ENCODE data around the gene COLGALT1.
"Not testable (repeated sequence)": the region's sequence is repeated elsewhere in the genome, so short reads cannot be mapped to it uniquely, and the experiment has no call there.

COLGALT1 gene

GRCh38 chr19:17562097-17562496, 6.6 kb downstream of the COLGALT1 start:
- DNase-seq (ENCODE audit: low read depth) = no peak
- no peak for TF ChIP-seq POLR2A (IDR thresholded peaks at IDR 0.05; ENCODE audit: extremely low read depth, insufficient read length)
- TF ChIP-seq MYC (IDR thresholded peaks at IDR 0.05; ENCODE audit: low read depth, low read length) = no peak
- TF ChIP-seq, protein P1, sequence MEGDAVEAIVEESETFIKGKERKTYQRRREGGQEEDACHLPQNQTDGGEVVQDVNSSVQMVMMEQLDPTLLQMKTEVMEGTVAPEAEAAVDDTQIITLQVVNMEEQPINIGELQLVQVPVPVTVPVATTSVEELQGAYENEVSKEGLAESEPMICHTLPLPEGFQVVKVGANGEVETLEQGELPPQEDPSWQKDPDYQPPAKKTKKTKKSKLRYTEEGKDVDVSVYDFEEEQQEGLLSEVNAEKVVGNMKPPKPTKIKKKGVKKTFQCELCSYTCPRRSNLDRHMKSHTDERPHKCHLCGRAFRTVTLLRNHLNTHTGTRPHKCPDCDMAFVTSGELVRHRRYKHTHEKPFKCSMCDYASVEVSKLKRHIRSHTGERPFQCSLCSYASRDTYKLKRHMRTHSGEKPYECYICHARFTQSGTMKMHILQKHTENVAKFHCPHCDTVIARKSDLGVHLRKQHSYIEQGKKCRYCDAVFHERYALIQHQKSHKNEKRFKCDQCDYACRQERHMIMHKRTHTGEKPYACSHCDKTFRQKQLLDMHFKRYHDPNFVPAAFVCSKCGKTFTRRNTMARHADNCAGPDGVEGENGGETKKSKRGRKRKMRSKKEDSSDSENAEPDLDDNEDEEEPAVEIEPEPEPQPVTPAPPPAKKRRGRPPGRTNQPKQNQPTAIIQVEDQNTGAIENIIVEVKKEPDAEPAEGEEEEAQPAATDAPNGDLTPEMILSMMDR (IDR thresholded peaks at IDR 0.05; ENCODE audit: low read depth, low read length) = no peak
- TF ChIP-seq MAX (IDR thresholded peaks at IDR 0.05; ENCODE audit: low read depth, low read length) = no peak
- no peak overlapping the region for H3K4me3 ChIP-seq (ENCODE audit: low read depth, low read length)

DNA sequence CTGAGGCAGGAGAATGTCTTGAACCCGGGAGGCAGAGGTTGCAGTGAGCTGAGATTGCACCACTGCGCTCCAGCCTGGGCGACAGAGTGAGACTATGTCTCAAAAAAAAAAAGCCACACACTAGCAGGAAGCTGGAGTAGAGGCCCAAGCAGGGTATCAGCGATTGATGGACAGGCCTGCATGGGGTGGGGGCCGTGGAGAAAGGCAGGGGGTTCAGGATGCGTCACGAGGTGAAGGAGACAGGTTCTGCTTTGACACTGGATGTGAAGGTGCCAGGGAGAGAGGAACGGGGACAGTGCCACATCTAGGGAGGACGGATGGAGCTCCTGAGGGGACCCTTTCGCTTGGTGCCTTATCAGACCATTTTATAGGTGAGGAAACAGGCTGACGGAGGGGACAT, 7.1 kb downstream of the COLGALT1 start:
- TF ChIP-seq MAX (IDR thresholded peaks at IDR 0.05; ENCODE audit: low read depth, low read length) = no peak
- TF ChIP-seq MYC (IDR thresholded peaks at IDR 0.05; ENCODE audit: low read depth, low read length) = no peak
- TF ChIP-seq POLR2A (IDR thresholded peaks at IDR 0.05; ENCODE audit: extremely low read depth, insufficient read length) = no peak
- TF ChIP-seq, protein P1 (IDR thresholded peaks at IDR 0.05; ENCODE audit: low read depth, low read length) = no peak
- H3K4me3 ChIP-seq (ENCODE audit: low read depth, low read length) = no peak overlapping the region
- DNase-seq (ENCODE audit: low read depth) = no peak

GRCh38 chr19:17564781-17565180, 9.3 kb downstream of the COLGALT1 start:
- DNase-seq (ENCODE audit: low read depth) = no peak
- no peak overlapping the region for H3K4me3 ChIP-seq (ENCODE audit: low read depth, low read length)
- TF ChIP-seq MYC (IDR thresholded peaks at IDR 0.05; ENCODE audit: low read depth, low read length) (no peak), POLR2A (IDR thresholded peaks at IDR 0.05; ENCODE audit: extremely low read depth, insufficient read length) (no peak), MAX (IDR thresholded peaks at IDR 0.05; ENCODE audit: low read depth, low read length) (no peak)
- TF ChIP-seq, protein P1 (IDR thresholded peaks at IDR 0.05; ENCODE audit: low read depth, low read length) = no peak

DNA sequence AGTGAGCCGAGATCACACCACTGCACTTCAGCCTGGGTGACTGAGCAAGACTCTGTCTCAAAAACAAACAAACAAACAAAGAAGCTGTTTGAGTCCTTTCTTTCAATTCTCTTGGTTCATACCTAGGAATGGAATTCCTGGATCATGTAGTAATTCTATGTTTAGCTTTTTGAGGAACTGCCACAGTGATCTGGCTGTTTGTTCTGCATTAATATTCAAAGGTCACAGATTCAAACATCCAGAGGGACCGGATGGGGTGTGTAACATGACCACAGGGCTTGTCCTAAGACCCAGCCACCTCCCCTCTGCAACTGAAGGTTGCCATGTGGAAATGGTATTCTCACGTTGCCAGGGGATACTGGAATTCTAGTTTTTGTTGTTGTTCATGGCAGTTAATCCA, 10.2 kb downstream of the COLGALT1 start:
- DNase-seq (ENCODE audit: low read depth) = no peak
- no peak for TF ChIP-seq MYC (IDR thresholded peaks at IDR 0.05; ENCODE audit: low read depth, low read length)
- TF ChIP-seq POLR2A (IDR thresholded peaks at IDR 0.05; ENCODE audit: extremely low read depth, insufficient read length) = no peak
- TF ChIP-seq, protein P1 (IDR thresholded peaks at IDR 0.05; ENCODE audit: low read depth, low read length) = no peak
- no peak for TF ChIP-seq MAX (IDR thresholded peaks at IDR 0.05; ENCODE audit: low read depth, low read length)
- no peak overlapping the region for H3K4me3 ChIP-seq (ENCODE audit: low read depth, low read length)

- TF ChIP-seq POLR2A (IDR thresholded peaks at IDR 0.05; ENCODE audit: extremely low read depth, insufficient read length) (no peak), MAX (IDR thresholded peaks at IDR 0.05; ENCODE audit: low read depth, low read length) (no peak), MYC (IDR thresholded peaks at IDR 0.05; ENCODE audit: low read depth, low read length) (no peak)
- TF ChIP-seq, protein P1 (IDR thresholded peaks at IDR 0.05; ENCODE audit: low read depth, low read length) = no peak
- no peak overlapping the region for H3K4me3 ChIP-seq (ENCODE audit: low read depth, low read length)
- DNase-seq (ENCODE audit: low read depth) = no peak
Observed at GRCh38 chr19:17567940-17568339, 12.5 kb downstream of the COLGALT1 start.

GRCh38 chr19:17570291-17570690, 14.8 kb downstream of the COLGALT1 start:
- not testable (repeated sequence) for H3K4me3 ChIP-seq (ENCODE audit: low read depth, low read length); DNase-seq (ENCODE audit: low read depth)

All from NB4 (cell line).